ENCODE results near the gene CPSF2. TPM values are rescaled to one million over a fixed set of nuclear protein-coding genes. Genes with fewer than 3 reads are reported as not detected.

CPSF2 gene
- total RNA-seq (10 to 100 TPM; 69.4 to 74.4 TPM), polyA plus RNA-seq (10 to 100 TPM; 28.3 to 30.7 (median 29.5) TPM), total RNA-seq (56.6 to 158 (median 124) reads per million in 6 experiments)

GRCh38 chr14:92121670-92122350, at the start of gene CPSF2, which contains the start of gene NDUFB1:
Gene CPSF2 (plus strand): TSS chr14:92121969. CDS start chr14:92130985, 9,016 bp downstream.
Gene NDUFB1 (minus strand): TSS chr14:92121706. CDS start chr14:92117637, 4,069 bp downstream.
- POLR2A ChIA-PET: interaction anchor here (0.5 to 8.2 kb wide), 23 partner anchors 10 to 721 kb away, joined by 3 to 109 read pairs (median 4); partner anchors contain the start of genes ATXN3, GOLGA5, LGMN and PPP4R3A
- Mint-ChIP-seq H3K4me1 (peaks cover 20 to 68% (median 48%) of the 10 kb centered on the region in 4 donors), H3K27ac (peak within 1 kb of the TSS; percentile 97 to 100 (median 99)), H3K27me3 (no peaks in the 10 kb centered on the region), H3K4me3 (peak within 1 kb of the TSS; percentile 88 to 100 (median 98)), H3K9me3 (no peaks in the 10 kb centered on the region), H3K36me3 (peaks cover 0 to 41% (median 3%) of the 10 kb centered on the region in 3 donors)
- peak; percentile 67 to 94 (median 84) for DNase-seq
- peak; percentile 90 for ATAC-seq

- peaks cover 5 to 74% (median 13%) of the 10 kb centered on the region in 3 donors for H3K36me3 Mint-ChIP-seq
- H3K4me3 Mint-ChIP-seq: no peak overlapping the region
- DNase-seq (no peak), ATAC-seq (no peak)
- H3K27me3 Mint-ChIP-seq: no peaks in the 10 kb centered on the region
- POLR2A ChIA-PET: interaction anchor here (0.7 kb wide), 1 partner anchor 11 kb away, joined by 8 read pairs; no protein-coding TSS in a partner anchor
- no peaks in the 10 kb centered on the region for H3K9me3 Mint-ChIP-seq
- no peaks in the 10 kb centered on the region for H3K4me1 Mint-ChIP-seq
- peak overlapping the region in 1 of 10 donors; percentile 66 for H3K27ac Mint-ChIP-seq
These were observed 47.2 kb upstream of the CPSF2 start for GRCh38 chr14:92074555-92074954.

- Mint-ChIP-seq H3K27ac (peak overlapping the region in 2 of 10 donors; percentile 39 to 77), H3K27me3 (no peaks in the 10 kb centered on the region), H3K36me3 (peaks cover 6 to 69% (median 15%) of the 10 kb centered on the region in 3 donors), H3K4me1 (peaks cover 0 to 3% (median 0%) of the 10 kb centered on the region in 4 donors), H3K9me3 (no peaks in the 10 kb centered on the region), H3K4me3 (no peak overlapping the region)
- ATAC-seq: no peak
- POLR2A ChIA-PET: no interaction called here
- no peak for DNase-seq
These were observed 33.3 kb upstream of the CPSF2 start for GRCh38 chr14:92088494-92088893.

GRCh38 chr14:92093320-92093719, 28.4 kb upstream of the CPSF2 start:
- peak in 1 of 10 donors; percentile 63 for DNase-seq
- ATAC-seq: peak; percentile 46 to 69
- peak overlapping the region in 1 of 10 donors; percentile 16 for H3K27ac Mint-ChIP-seq
- H3K4me1 Mint-ChIP-seq: peaks cover 0 to under 1% (median 0%) of the 10 kb centered on the region in 4 donors
- POLR2A ChIA-PET: no interaction called here
- H3K36me3 Mint-ChIP-seq: peaks cover 6 to 59% (median 9%) of the 10 kb centered on the region in 3 donors
- no peak overlapping the region for H3K4me3 Mint-ChIP-seq
- H3K9me3 Mint-ChIP-seq: no peaks in the 10 kb centered on the region
- H3K27me3 Mint-ChIP-seq: no peaks in the 10 kb centered on the region

- DNase-seq (no peak), ATAC-seq (no peak)
- Mint-ChIP-seq H3K36me3 (peaks cover under 1 to 20% (median 6%) of the 10 kb centered on the region in 3 donors), H3K4me1 (peaks cover 5 to 49% (median 39%) of the 10 kb centered on the region in 4 donors), H3K27ac (peak overlapping the region in 3 of 10 donors; percentile 20 to 60 (median 32)), H3K27me3 (no peaks in the 10 kb centered on the region), H3K4me3 (peak overlapping the region in 1 of 10 donors; percentile 7), H3K9me3 (no peaks in the 10 kb centered on the region)
- POLR2A ChIA-PET: no interaction called here
These were observed 22.0 kb upstream of the CPSF2 start for GRCh38 chr14:92099802-92100201.

- H3K36me3 Mint-ChIP-seq: no peaks in the 10 kb centered on the region
- DNase-seq: no peak
- no peaks in the 10 kb centered on the region for H3K27me3 Mint-ChIP-seq
- peaks cover 17 to 70% (median 67%) of the 10 kb centered on the region in 4 donors for H3K4me1 Mint-ChIP-seq
- peak overlapping the region in 5 of 10 donors; percentile 1 to 96 (median 52) for H3K4me3 Mint-ChIP-seq
- no peaks in the 10 kb centered on the region for H3K9me3 Mint-ChIP-seq
- peak overlapping the region in 2 of 10 donors; percentile 11 to 60 for H3K27ac Mint-ChIP-seq
- POLR2A ChIA-PET: interaction anchor here (0.7 to 1.3 kb wide), 2 partner anchors 19 to 578 kb away, joined by 3 read pairs; no protein-coding TSS in a partner anchor
- ATAC-seq: no peak
These were observed 18.3 kb upstream of the CPSF2 start for GRCh38 chr14:92103363-92103989.

- no peak for ATAC-seq
- POLR2A ChIA-PET: interaction anchor here (1.1 to 4.9 kb wide), 4 partner anchors 15 to 645 kb away, joined by 3 to 109 read pairs (median 22); partner anchors contain the start of genes CPSF2, NDUFB1 and TRIP11
- no peak for DNase-seq
- H3K4me3 Mint-ChIP-seq: peak overlapping the region; percentile 90 to 100 (median 96)
- H3K9me3 Mint-ChIP-seq: no peaks in the 10 kb centered on the region
- peak overlapping the region; percentile 84 to 96 (median 94) for H3K27ac Mint-ChIP-seq
- peaks cover 26 to 74% (median 69%) of the 10 kb centered on the region in 4 donors for H3K4me1 Mint-ChIP-seq
- no peaks in the 10 kb centered on the region for H3K27me3 Mint-ChIP-seq
- no peaks in the 10 kb centered on the region for H3K36me3 Mint-ChIP-seq
These were observed 16.5 kb upstream of the CPSF2 start for GRCh38 chr14:92105073-92105892.

- Mint-ChIP-seq H3K27me3 (no peaks in the 10 kb centered on the region), H3K36me3 (no peaks in the 10 kb centered on the region), H3K4me1 (peaks cover 27 to 70% (median 68%) of the 10 kb centered on the region in 4 donors), H3K4me3 (peak overlapping the region; percentile 90 to 100 (median 96)), H3K27ac (peak overlapping the region; percentile 84 to 96 (median 94)), H3K9me3 (no peaks in the 10 kb centered on the region)
- ATAC-seq (no peak), DNase-seq (peak in 2 of 10 donors; percentile 7 to 24)
- POLR2A ChIA-PET: interaction anchor here (0.9 to 4.9 kb wide), 6 partner anchors 14 to 645 kb away, joined by 3 to 109 read pairs (median 4); partner anchors contain the start of genes CPSF2, NDUFB1 and TRIP11
These were observed 16.0 kb upstream of the CPSF2 start for GRCh38 chr14:92105893-92106142.

- Mint-ChIP-seq H3K9me3 (no peaks in the 10 kb centered on the region), H3K36me3 (no peaks in the 10 kb centered on the region), H3K27me3 (no peaks in the 10 kb centered on the region), H3K4me3 (peak within 1 kb of the TSS; percentile 90 to 100 (median 96)), H3K4me1 (peaks cover 27 to 70% (median 67%) of the 10 kb centered on the region in 4 donors), H3K27ac (peak within 1 kb of the TSS; percentile 84 to 96 (median 94))
- POLR2A ChIA-PET: interaction anchor here (0.7 to 4.9 kb wide), 11 partner anchors 9 to 644 kb away, joined by 3 to 109 read pairs (median 3); partner anchors contain the start of genes CPSF2, LGMN, NDUFB1 and TRIP11
- DNase-seq: peak; percentile 92 to 98 (median 94)
- peak; percentile 91 to 94 for ATAC-seq
These were observed 15.4 kb upstream of the CPSF2 start, which contains the start of gene ATXN3 for GRCh38 chr14:92106143-92106926. Gene ATXN3 (minus strand): TSS chr14:92106582. CDS start chr14:92106552, 30 bp downstream.

GRCh38 chr14:92108345-92109254, 13.2 kb upstream of the CPSF2 start:
- peaks cover 23 to 50% (median 49%) of the 10 kb centered on the region in 4 donors for H3K4me1 Mint-ChIP-seq
- no peaks in the 10 kb centered on the region for H3K9me3 Mint-ChIP-seq

More at GRCh38 chr14:92108345-92109254, 13.2 kb upstream of the CPSF2 start:
- Mint-ChIP-seq H3K36me3 (no peaks in the 10 kb centered on the region), H3K4me3 (peak overlapping the region; percentile 64 to 85 (median 81)), H3K27me3 (no peaks in the 10 kb centered on the region), H3K27ac (peak overlapping the region; percentile 60 to 94 (median 88))
- DNase-seq (peak in 8 of 10 donors; percentile 8 to 68 (median 30)), ATAC-seq (peak in 1 of 2 donors; percentile 7)
- POLR2A ChIA-PET: interaction anchor here (0.6 to 4.9 kb wide), 6 partner anchors 12 to 953 kb away, joined by 3 to 109 read pairs (median 6); partner anchors contain the start of genes CPSF2, NDUFB1 and TRIP11
